ENCODE data around the gene GAS6.

GAS6 gene

GRCh38 chr13:113860051-113860664 lies 3.7 kb downstream of the GAS6 start:
- TF ChIP-seq, protein P1, sequence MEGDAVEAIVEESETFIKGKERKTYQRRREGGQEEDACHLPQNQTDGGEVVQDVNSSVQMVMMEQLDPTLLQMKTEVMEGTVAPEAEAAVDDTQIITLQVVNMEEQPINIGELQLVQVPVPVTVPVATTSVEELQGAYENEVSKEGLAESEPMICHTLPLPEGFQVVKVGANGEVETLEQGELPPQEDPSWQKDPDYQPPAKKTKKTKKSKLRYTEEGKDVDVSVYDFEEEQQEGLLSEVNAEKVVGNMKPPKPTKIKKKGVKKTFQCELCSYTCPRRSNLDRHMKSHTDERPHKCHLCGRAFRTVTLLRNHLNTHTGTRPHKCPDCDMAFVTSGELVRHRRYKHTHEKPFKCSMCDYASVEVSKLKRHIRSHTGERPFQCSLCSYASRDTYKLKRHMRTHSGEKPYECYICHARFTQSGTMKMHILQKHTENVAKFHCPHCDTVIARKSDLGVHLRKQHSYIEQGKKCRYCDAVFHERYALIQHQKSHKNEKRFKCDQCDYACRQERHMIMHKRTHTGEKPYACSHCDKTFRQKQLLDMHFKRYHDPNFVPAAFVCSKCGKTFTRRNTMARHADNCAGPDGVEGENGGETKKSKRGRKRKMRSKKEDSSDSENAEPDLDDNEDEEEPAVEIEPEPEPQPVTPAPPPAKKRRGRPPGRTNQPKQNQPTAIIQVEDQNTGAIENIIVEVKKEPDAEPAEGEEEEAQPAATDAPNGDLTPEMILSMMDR (IDR thresholded peaks at IDR 0.05; ENCODE audit: insufficient read depth, low read depth, low read length, missing control alignments): no peak
- DNase-seq (ENCODE audit: low read depth): no peak
- no peak overlapping the region for H3K4me3 ChIP-seq (ENCODE audit: low read length)

DNA sequence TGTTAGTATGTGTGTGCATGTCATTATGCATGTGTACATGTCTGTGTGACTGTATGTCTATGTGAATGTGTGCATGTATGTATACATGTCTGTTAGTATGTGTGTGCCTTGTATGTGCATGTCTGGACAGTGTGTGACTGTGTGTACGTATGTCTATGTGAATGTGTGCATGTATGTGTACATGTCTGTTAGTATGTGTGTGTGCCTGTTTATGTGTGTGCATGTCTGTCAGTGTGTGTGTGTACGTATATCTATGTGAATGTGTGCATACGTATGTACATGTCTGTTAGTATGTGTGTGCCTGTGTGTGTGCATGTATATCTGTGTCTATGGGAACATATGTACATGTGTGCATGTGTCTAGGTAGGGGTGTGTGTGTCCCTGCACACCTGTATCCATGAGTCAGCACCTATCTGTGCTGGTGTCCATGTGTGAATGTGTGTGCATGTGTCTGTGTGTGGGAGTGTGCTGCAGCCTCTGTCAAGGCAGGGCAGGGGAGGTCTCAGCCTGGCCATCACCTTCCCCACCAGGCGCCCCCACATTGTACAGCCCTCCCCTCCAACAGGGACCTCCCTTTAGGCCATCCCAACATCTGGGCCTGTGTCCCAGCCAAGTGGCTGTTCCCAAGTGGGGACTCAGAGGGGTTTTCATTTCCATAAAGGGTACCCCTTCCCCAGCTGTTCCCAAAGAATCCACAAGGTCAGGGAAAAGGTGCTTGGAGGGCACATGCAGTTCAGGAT lies 4.4 kb downstream of the GAS6 start:
- TF ChIP-seq, protein P1 (IDR thresholded peaks at IDR 0.05; ENCODE audit: insufficient read depth, low read depth, low read length, missing control alignments): no peak
- H3K4me3 ChIP-seq (ENCODE audit: low read length): no peak overlapping the region
- DNase-seq (ENCODE audit: low read depth): no peak

GRCh38 chr13:113857531-113858195 lies 6.2 kb downstream of the GAS6 start:
- TF ChIP-seq, protein P1 (IDR thresholded peaks at IDR 0.05; ENCODE audit: insufficient read depth, low read depth, low read length, missing control alignments): no peak
- peak; percentile 23 for DNase-seq (ENCODE audit: low read depth)
- no peak overlapping the region for H3K4me3 ChIP-seq (ENCODE audit: low read length)

DNA sequence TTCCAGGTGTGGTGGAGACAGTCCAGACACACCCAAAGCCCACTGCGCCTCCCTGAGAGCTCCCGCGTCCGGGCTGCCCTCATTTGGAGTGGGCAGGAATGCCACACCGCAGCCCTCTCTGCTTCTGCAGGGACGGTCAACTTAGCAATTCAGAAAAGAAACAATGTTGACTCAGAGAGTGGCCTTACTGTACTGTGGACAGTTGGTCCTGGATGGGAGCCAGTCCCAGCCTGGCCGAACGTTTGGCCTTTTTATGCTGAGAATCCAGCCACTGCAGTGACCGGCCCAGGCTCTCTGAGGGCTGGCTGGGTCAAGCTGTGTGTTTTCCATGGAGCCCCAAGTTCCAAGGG lies 7.2 kb downstream of the GAS6 start:
- TF ChIP-seq, protein P1 (IDR thresholded peaks at IDR 0.05; ENCODE audit: insufficient read depth, low read depth, low read length, missing control alignments): no peak
- H3K4me3 ChIP-seq (ENCODE audit: low read length): no peak overlapping the region
- DNase-seq (ENCODE audit: low read depth): no peak

- no peak for DNase-seq (ENCODE audit: low read depth)
- H3K4me3 ChIP-seq (ENCODE audit: low read length): no peak overlapping the region
- TF ChIP-seq, protein P1 (IDR thresholded peaks at IDR 0.05; ENCODE audit: insufficient read depth, low read depth, low read length, missing control alignments): no peak
Measured at GRCh38 chr13:113855931-113856715, 7.8 kb downstream of the GAS6 start.

- TF ChIP-seq, protein P1 (IDR thresholded peaks at IDR 0.05; ENCODE audit: insufficient read depth, low read depth, low read length, missing control alignments): no peak
- no peak overlapping the region for H3K4me3 ChIP-seq (ENCODE audit: low read length)
- DNase-seq (ENCODE audit: low read depth): no peak
Measured at GRCh38 chr13:113855012-113855921, 8.6 kb downstream of the GAS6 start.
